COLO668 (cell line): ENCODE results near the gene TRMT61A.
"Not testable (repeated sequence)": the region's sequence is repeated elsewhere in the genome, so short reads cannot be mapped to it uniquely, and the experiment has no call there.

Experiments
- DNase-seq: peaks from one replicate; lab custom pipeline; 2025; ENCODE audit not compliant: unreplicated experiment; lab: John Stamatoyannopoulos, UW

The TRMT61A gene

DNA sequence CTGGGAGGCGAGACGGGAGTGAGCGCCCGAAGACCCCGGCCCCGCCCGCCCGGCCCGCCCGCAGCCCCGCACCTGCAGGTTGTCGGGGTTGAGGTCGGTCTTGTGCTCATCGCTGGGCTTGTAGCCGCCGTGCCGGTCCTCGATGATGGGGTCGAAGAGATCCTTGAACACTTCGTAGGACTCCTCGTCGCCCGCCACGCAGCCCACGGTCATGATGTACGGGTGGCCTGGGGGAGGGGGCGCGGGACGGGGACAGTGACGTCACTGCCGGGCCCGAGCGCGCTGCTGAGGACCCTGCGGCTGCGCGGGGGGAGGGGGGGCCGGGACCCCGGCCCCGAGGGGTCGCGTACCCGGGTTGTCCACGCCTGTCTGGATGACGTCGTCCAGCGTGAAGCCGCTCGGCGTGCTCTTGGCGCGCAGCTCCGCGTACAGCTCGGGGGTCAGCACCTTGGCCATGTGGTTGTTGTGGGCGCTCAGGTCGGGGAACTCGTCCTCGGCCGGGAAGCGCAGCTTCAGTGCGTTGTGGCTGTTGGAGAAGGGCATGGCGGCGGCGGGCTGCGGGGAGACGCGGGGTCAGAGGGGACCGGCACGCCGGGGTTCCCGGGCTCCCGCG, 6.9 kb upstream of the TRMT61A start:
- peak; percentile 77 for DNase-seq

- DNase-seq: peak; percentile 92
These were observed 6.1 kb upstream of the TRMT61A start, which contains the start of gene CKB for GRCh38 chr14:103522649-103523574. TSS of gene CKB (minus strand) at chr14:103522830. CDS start at chr14:103522493, 337 bp downstream.

DNA sequence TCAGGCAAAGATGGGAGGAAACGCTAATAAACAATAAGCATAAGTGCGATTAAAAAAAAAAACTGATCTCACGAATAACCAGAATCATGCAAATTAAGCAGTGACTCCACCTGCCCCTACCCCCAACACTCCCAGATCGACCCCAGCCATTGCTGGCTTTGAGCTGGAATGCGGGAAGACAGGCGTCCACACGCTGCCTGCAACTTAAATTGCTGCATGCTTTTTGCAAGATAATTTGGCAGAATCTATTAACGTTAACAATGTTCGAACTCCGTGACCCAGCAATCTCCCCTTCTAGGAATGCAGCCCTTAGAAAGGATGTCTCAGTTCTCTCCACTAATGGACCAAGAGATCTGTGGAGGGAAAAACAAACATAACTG, 5.4 kb upstream of the TRMT61A start:
- DNase-seq: no peak

GRCh38 chr14:103524002-103524935, 4.7 kb upstream of the TRMT61A start:
- peak; percentile 34 for DNase-seq

- DNase-seq: not testable (repeated sequence)
These were observed 3.4 kb upstream of the TRMT61A start for GRCh38 chr14:103525430-103526246.

- DNase-seq: no peak
These were observed 2.6 kb upstream of the TRMT61A start for GRCh38 chr14:103526247-103526913.

GRCh38 chr14:103526914-103527248, 2.1 kb upstream of the TRMT61A start:
- no peak for DNase-seq

DNA sequence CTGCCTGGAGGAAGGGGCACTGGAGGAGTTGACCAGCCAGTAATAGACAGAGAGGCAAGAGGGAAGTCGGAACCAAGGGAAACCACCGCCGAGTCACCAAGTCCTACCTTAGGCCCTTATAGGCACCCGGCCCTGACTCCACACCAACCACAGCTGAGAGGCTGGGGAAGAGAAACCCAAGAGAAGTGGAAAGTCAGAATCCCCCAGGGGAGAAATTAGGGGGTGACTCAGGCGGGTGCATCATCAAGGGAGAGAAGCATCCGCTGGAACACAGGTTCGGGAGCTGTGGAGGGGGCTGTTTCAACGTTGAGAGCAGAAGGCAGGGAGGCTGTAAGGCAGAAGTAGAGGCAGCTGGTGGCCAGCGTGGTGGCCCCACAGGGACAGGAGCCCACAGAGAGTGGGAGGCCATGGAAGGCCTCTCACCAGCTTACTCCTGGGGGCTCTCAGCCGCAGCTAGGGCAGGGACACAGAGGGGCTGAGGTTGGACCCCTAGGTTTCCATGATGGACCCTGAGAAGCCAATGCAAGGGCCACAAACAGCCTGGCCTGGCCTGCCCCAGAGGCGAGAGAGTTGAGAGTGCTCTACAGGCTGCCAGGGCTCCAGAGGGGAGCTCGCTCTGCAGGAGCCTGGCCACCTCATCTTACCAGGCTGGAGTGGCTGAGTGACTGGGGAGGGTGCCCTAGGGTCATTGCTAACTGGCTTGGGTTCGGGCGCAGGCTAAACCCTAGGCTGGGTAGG, 1.4 kb upstream of the TRMT61A start:
- DNase-seq: no peak

- DNase-seq: peak; percentile 49
These were observed 830 bp upstream of the TRMT61A start for GRCh38 chr14:103528146-103528586.

GRCh38 chr14:103529383-103530365, 678 bp downstream of the TRMT61A start:
- DNase-seq: no peak

GRCh38 chr14:103530390-103530789, 1.4 kb downstream of the TRMT61A start:
- no peak for DNase-seq

DNA sequence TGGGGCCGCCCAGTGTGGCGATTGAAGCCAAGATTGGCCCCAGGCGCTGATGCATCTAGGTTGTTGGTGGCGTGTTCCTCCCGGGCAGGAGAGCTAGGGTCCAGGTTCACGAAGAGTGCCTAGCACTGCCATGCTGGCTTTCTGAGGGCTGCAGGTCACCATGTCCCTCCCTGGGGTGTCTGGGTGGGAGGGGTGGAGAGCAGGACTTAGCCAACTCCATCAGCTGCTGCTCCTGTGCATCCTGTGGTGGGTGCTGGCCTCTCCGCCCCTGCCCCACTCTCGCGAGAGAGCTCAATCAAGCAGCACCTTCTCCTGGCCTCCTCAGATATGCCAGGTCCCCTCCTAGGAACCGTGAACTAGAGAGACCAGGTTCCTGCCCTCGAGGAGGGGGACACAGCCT, 1.8 kb downstream of the TRMT61A start:
- DNase-seq: no peak

DNA sequence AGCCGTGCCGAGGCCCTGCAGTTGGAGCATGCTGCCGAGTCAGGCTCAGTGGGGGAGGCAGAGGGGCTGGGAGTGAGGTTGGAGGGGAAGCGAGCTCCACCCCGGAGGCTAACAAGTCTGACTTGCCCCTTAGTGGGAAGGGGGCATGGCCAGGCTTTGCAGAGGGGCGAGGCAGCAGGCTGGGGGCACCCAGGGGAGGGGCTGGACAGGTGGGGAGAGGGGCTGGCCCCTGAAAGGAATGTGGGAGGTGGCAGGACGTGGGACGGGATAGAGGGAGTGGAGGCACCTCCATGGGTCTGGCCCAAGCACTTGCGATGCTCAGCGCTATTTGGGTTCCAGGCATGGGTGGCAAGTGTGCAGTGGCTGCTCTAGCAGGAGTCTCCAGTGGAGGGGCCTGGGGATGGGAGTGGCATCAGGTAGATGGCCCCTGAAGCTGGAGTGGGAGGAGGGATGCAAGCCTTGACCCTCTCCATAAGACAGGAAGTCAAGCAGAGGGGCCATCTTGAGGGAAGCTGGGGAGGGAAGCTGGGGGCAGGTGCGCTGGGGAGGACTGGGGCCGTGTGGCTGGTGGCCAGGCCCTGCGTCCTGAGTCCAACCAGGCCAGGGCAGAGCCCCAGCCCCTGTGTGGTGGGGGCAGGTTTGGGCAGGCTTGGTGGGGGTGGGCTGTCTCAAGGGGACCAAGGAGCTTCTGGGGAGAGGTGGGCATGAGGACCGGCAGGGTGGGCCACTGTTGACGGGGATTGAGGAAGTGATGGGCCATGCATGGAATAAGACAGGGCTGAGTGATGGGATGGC, 2.6 kb downstream of the TRMT61A start:
- DNase-seq: no peak

DNA sequence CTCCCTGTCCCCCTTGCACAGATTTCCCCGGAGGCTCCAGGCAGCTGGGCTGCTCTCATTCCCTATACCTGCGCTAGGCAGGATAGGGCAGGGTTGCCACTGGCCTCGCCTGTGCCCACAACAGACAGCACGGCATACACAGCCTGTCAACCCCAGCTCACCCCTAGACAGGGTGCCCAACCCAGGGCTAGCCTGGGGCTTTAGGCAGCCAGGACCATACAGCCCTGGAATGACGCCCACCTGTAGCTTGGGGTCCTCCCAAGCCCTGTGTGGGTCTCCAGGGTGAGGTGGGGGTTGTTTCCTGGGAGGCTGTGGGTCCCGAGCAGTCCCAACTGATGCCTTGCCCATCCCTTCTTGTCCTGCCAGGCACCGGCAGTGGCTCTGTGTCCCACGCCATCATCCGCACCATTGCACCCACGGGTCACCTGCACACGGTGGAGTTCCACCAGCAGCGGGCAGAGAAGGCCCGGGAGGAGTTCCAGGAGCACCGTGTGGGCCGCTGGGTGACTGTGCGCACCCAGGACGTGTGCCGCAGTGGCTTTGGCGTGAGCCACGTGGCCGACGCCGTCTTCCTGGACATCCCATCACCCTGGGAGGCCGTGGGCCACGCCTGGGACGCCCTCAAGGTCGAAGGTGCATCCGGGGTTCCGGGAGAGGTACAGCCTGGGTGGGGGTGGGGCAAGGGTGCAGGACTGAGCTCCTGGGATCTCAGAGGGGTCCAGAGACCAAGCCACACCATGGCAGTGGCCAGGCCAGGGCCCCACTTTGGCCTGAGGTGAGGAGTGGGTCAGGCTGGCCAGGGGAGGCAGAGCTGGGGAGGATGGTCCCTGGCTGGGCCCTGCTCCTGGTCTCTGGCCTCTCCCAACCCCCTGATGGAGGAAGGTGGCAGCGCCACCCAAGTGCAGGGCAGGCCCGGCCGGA, 3.5 kb downstream of the TRMT61A start:
- no peak for DNase-seq

DNA sequence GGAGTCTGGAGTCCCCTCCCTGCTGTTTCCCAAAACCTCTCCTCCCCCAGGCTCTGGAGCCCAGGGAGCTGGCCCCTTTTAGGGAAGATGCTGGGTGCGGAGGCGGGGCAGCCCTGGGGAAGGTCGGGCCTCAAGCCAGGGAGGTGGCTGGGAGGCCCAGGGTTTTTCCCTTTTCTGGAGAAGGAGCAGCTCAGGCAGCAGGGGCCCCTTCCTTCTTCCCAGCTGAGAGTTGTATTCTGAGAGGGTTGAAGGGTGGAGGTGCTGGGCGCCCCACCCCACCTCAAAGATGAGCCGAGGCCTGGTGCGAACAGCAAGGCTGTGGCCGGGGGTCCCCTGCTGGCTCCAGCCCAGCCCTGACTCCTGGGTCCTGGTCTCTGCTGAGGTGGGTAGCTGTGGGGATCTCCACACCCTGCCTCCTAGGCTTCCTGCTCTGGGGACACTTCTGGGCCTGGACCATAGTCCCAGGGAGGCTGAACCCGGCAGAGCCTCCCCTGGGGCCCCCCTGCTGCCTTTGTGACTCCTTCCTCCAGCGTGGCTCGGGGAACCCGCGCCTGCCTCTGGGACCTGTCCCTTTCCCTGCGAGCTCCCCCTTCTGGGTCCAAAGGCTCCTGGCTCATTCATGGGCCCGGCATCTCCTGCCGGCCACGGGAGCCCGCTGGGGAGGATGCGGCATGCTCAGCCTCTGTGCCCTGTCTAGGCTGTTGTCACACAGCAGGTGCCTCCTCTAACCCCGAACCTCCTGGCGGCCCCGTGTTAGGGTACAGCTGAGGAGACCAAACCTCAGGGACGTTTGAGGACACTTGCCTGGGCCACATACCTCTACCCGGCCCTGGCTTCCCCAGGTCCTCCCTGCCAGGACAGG, 4.4 kb downstream of the TRMT61A start:
- no peak for DNase-seq
